GM23338 (cell line): ENCODE results near the gene C1QTNF8. TPM values are rescaled to one million over a fixed set of nuclear protein-coding genes. Genes with fewer than 3 reads are reported as not detected.

ENCODE experiments used
- ATAC-seq: fragments of 200-7000 bp; cut with Tn5 transposase; 3 replicates; pipeline ENCODE4 v1.9.1; 2020
- DNase-seq: peaks from one replicate; pipeline ENCODE4 v3.0.0-alpha.2; 2015; ENCODE audit warnings: low spot score
- H2AFZ ChIP-seq: fragments of 200-600 bp; sonication (generic); 2 replicates; pipeline ENCODE4 v1.8.0; 2016; ENCODE audit warnings: antibody characterized with exemption, mild to moderate bottlenecking, moderate library complexity
- H3F3A ChIP-seq: fragments of 200-600 bp; sonication (generic); replicated peaks from 2 replicates; pipeline ENCODE4 v1.8.0; 2017; ENCODE audit warnings: antibody characterized with exemption, mixed run types, low read depth
- H3K27ac ChIP-seq: fragments of 200-600 bp; sonication (generic); 2 replicates; pipeline ENCODE4 v1.6.1; 2016; ENCODE audit warnings: low read depth
- H3K27me3 ChIP-seq: fragments of 200-600 bp; sonication (generic); 2 replicates; pipeline ENCODE4 v1.8.0; 2016; ENCODE audit warnings: mild to moderate bottlenecking, mixed run types, moderate library complexity; ENCODE audit not compliant: insufficient read depth
- H3K36me3 ChIP-seq: fragments of 200-600 bp; sonication (generic); 2 replicates; pipeline ENCODE4 v1.8.0; 2016; ENCODE audit warnings: mild to moderate bottlenecking; ENCODE audit not compliant: insufficient read depth
- H3K4me1 ChIP-seq: fragments of 200-600 bp; sonication (generic); 2 replicates; pipeline ENCODE4 v1.8.0; 2016; ENCODE audit warnings: mild to moderate bottlenecking, moderate library complexity; ENCODE audit not compliant: insufficient read depth
- H3K4me2 ChIP-seq: fragments of 200-600 bp; sonication (generic); 2 replicates; pipeline ENCODE4 v1.7.1; 2017; ENCODE audit warnings: mixed run types
- H3K4me3 ChIP-seq: fragments of 200-600 bp; sonication (generic); 2 replicates; pipeline ENCODE4 v1.6.1; 2016; ENCODE audit warnings: mixed run types
- H3K79me2 ChIP-seq: fragments of 200-600 bp; sonication (generic); replicated peaks from 2 replicates; pipeline ENCODE4 v1.8.0; 2017; ENCODE audit warnings: mild to moderate bottlenecking; ENCODE audit not compliant: insufficient read depth
- H3K9me2 ChIP-seq: fragments of 200-600 bp; sonication (generic); 2 replicates; pipeline ENCODE4 v1.8.0; 2017; ENCODE audit not compliant: insufficient read depth
- H4K20me1 ChIP-seq: fragments of 200-600 bp; sonication (generic); replicated peaks from 2 replicates; pipeline ENCODE4 v1.8.0; 2017; ENCODE audit warnings: mild to moderate bottlenecking; ENCODE audit not compliant: insufficient read depth
- H3K27ac Mint-ChIP-seq: 2 replicates; pipeline ENCODE4 v1.8.0; 2020; ENCODE audit warnings: inconsistent platforms, mild to moderate bottlenecking, moderate library complexity, mixed read lengths
- H3K27me3 Mint-ChIP-seq: 3 replicates; pipeline ENCODE4 v1.8.0; 2022; ENCODE audit warnings: low read depth, mild to moderate bottlenecking, moderate library complexity, mixed read lengths, inconsistent platforms; ENCODE audit not compliant: insufficient read depth, poor library complexity
- H3K36me3 Mint-ChIP-seq: 3 replicates; pipeline ENCODE4 v1.8.0; 2021; ENCODE audit warnings: low read depth, mild to moderate bottlenecking, inconsistent platforms, moderate library complexity, mixed read lengths
- H3K4me1 Mint-ChIP-seq: 3 replicates; pipeline ENCODE4 v1.8.0; 2020; ENCODE audit warnings: mild to moderate bottlenecking, inconsistent platforms, mixed read lengths
- H3K4me3 Mint-ChIP-seq: 3 replicates; pipeline ENCODE4 v1.8.0; 2021; ENCODE audit warnings: moderate library complexity, mild to moderate bottlenecking, inconsistent platforms, mixed read lengths
- H3K9me3 Mint-ChIP-seq: 3 replicates; pipeline ENCODE4 v1.8.0; 2020; ENCODE audit warnings: moderate library complexity, mild to moderate bottlenecking, inconsistent platforms, mixed read lengths
- CREB1 ChIP-seq: fragments of 250-450 bp; sonication (Bioruptor Pico); IDR thresholded peaks from 2 replicates; pipeline ENCODE4 v1.5.0; 2020; ENCODE audit warnings: low read depth, mild to moderate bottlenecking, moderate library complexity
- EZH2 ChIP-seq: fragments of 200-600 bp; sonication (generic); IDR thresholded peaks from one replicate; pipeline ENCODE4 v1.8.0; 2017; ENCODE audit warnings: antibody characterized with exemption, mild to moderate bottlenecking, low read depth; ENCODE audit not compliant: unreplicated experiment
- NANOG ChIP-seq: IDR thresholded peaks from 2 replicates; pipeline ENCODE4 v1.6.1; 2016; ENCODE audit warnings: antibody characterized with exemption, borderline replicate concordance
- POLR2AphosphoS5 ChIP-seq: IDR thresholded peaks from 2 replicates; pipeline ENCODE4 v1.6.1; 2016; ENCODE audit warnings: antibody characterized with exemption, low read depth
- STAT1 ChIP-seq: IDR thresholded peaks from one replicate; pipeline ENCODE4 v1.6.1; 2016; ENCODE audit warnings: antibody characterized with exemption; ENCODE audit not compliant: unreplicated experiment
- ZNF114 ChIP-seq: fragments of 250-450 bp; sonication (Bioruptor Pico); IDR thresholded peaks from 2 replicates; pipeline ENCODE4 v1.5.0; 2020; ENCODE audit warnings: mild to moderate bottlenecking, moderate library complexity
- ZNF331 ChIP-seq: fragments of 250-450 bp; sonication (Bioruptor Pico); IDR thresholded peaks from 2 replicates; pipeline ENCODE4 v1.5.0; 2020; ENCODE audit warnings: low read depth, mild to moderate bottlenecking, moderate library complexity
- polyA plus RNA-seq: library from polyadenylated mRNA; unstranded; fragments of >200 nt; fragmentation: Nextera tagmentation; extraction: Ambion mirVana; gene quantifications from 2 replicates; pipeline ENCODE4 v1.2.1, GENCODE V29; 2016
- total RNA-seq: library from RNA; depleted of rRNA; stranded (reverse); fragments of >200 nt; shearing (Covaris generic); gene quantifications from 2 replicates; pipeline ENCODE4 v1.2.3, GENCODE V29; 2014
- TF ChIP-seq, protein P1 (sequence below): IDR thresholded peaks from 2 replicates; pipeline ENCODE4 v1.6.1; 2016; ENCODE audit warnings: antibody characterized with exemption
- TF ChIP-seq, protein P2 (sequence below): fragments of 250-450 bp; sonication (Bioruptor Pico); IDR thresholded peaks from 2 replicates; pipeline ENCODE4 v1.5.0; 2020; ENCODE audit warnings: mild to moderate bottlenecking, moderate library complexity

Gene C1QTNF8
- total and polyA plus RNA-seq, 2 experiments from 2014 or later, result not detected

DNA sequence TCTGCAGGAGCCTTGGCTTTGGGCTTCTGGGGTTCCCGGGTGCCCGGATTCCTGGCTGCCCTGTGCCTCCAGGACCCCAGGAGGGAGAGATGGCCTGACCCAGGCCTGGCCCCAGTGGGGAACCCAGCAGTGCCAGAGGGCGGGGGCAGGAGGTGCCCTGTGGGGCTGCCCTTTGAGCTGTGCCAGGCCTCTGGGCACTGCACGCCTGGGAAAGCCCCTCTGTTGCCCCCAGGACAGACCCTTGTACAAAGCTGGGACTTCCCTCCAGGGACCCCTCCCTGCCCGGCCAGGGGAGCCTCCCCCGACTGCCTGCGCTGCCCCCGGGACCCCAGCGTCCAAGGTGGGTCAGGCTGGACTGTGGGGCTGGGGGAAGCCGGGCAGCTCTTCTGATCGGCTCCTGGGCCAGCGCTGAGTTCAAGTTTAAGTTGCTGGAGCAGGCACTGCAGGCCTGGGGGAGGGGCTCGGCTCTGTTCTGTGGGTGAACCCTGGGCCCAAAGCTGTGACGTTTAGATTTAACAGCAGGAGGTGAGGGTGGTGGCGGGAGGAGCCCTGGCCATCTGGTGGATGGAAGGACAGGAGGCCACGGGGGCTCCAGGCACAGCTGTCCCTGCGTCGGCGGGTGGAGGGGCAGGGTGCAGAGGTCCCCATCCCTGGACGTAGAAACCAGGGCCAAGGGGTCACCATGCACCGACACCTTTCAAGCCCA lies 27.6 kb upstream of the C1QTNF8 start:
- no peaks in the 10 kb centered on the region for H3K4me1 ChIP-seq
- H3K4me3 Mint-ChIP-seq, result no peak overlapping the region
- H3K9me2 ChIP-seq, result no peaks in the 10 kb centered on the region
- H3F3A ChIP-seq, result no peaks in the 10 kb centered on the region
- DNase-seq (no peak), ATAC-seq (no peak)
- no peaks in the 10 kb centered on the region for H3K4me1 Mint-ChIP-seq
- no peak overlapping the region for H3K4me3 ChIP-seq
- TF ChIP-seq, protein P1, sequence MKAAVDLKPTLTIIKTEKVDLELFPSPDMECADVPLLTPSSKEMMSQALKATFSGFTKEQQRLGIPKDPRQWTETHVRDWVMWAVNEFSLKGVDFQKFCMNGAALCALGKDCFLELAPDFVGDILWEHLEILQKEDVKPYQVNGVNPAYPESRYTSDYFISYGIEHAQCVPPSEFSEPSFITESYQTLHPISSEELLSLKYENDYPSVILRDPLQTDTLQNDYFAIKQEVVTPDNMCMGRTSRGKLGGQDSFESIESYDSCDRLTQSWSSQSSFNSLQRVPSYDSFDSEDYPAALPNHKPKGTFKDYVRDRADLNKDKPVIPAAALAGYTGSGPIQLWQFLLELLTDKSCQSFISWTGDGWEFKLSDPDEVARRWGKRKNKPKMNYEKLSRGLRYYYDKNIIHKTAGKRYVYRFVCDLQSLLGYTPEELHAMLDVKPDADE, result no peak
- no peak for TF ChIP-seq STAT1
- no peak for TF ChIP-seq CREB1 (CRISPR knock-in tag)
- no peak for TF ChIP-seq EZH2
- no peak for TF ChIP-seq POLR2AphosphoS5
- TF ChIP-seq, protein P2, sequence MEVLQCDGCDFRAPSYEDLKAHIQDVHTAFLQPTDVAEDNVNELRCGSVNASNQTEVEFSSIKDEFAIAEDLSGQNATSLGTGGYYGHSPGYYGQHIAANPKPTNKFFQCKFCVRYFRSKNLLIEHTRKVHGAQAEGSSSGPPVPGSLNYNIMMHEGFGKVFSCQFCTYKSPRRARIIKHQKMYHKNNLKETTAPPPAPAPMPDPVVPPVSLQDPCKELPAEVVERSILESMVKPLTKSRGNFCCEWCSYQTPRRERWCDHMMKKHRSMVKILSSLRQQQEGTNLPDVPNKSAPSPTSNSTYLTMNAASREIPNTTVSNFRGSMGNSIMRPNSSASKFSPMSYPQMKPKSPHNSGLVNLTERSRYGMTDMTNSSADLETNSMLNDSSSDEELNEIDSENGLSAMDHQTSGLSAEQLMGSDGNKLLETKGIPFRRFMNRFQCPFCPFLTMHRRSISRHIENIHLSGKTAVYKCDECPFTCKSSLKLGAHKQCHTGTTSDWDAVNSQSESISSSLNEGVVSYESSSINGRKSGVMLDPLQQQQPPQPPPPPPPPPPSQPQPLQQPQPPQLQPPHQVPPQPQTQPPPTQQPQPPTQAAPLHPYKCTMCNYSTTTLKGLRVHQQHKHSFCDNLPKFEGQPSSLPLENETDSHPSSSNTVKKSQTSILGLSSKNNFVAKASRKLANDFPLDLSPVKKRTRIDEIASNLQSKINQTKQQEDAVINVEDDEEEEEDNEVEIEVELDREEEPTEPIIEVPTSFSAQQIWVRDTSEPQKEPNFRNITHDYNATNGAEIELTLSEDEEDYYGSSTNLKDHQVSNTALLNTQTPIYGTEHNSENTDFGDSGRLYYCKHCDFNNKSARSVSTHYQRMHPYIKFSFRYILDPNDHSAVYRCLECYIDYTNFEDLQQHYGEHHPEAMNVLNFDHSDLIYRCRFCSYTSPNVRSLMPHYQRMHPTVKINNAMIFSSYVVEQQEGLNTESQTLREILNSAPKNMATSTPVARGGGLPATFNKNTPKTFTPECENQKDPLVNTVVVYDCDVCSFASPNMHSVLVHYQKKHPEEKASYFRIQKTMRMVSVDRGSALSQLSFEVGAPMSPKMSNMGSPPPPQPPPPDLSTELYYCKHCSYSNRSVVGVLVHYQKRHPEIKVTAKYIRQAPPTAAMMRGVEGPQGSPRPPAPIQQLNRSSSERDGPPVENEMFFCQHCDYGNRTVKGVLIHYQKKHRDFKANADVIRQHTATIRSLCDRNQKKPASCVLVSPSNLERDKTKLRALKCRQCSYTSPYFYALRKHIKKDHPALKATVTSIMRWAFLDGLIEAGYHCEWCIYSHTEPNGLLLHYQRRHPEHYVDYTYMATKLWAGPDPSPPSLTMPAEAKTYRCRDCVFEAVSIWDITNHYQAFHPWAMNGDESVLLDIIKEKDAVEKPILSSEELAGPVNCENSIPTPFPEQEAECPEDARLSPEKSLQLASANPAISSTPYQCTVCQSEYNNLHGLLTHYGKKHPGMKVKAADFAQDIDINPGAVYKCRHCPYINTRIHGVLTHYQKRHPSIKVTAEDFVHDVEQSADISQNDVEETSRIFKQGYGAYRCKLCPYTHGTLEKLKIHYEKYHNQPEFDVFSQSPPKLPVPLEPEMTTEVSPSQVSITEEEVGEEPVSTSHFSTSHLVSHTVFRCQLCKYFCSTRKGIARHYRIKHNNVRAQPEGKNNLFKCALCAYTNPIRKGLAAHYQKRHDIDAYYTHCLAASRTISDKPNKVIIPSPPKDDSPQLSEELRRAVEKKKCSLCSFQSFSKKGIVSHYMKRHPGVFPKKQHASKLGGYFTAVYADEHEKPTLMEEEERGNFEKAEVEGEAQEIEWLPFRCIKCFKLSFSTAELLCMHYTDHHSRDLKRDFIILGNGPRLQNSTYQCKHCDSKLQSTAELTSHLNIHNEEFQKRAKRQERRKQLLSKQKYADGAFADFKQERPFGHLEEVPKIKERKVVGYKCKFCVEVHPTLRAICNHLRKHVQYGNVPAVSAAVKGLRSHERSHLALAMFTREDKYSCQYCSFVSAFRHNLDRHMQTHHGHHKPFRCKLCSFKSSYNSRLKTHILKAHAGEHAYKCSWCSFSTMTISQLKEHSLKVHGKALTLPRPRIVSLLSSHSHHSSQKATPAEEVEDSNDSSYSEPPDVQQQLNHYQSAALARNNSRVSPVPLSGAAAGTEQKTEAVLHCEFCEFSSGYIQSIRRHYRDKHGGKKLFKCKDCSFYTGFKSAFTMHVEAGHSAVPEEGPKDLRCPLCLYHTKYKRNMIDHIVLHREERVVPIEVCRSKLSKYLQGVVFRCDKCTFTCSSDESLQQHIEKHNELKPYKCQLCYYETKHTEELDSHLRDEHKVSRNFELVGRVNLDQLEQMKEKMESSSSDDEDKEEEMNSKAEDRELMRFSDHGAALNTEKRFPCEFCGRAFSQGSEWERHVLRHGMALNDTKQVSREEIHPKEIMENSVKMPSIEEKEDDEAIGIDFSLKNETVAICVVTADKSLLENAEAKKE, result no peak
- TF ChIP-seq NANOG, result no peak
- TF ChIP-seq ZNF114 (CRISPR knock-in tag), result no peak
- TF ChIP-seq ZNF331, result no peak
- no peaks in the 10 kb centered on the region for H3K27me3 ChIP-seq
- no peaks in the 10 kb centered on the region for H3K36me3 Mint-ChIP-seq
- H3K4me2 ChIP-seq, result no peak overlapping the region
- no peaks in the 10 kb centered on the region for H4K20me1 ChIP-seq
- H3K27ac ChIP-seq, result no peak overlapping the region
- peaks cover 1% of the 10 kb centered on the region for H3K27me3 Mint-ChIP-seq
- H3K79me2 ChIP-seq, result no peaks in the 10 kb centered on the region
- H2AFZ ChIP-seq, result no peak overlapping the region
- no peaks in the 10 kb centered on the region for H3K36me3 ChIP-seq
- no peak overlapping the region for H3K27ac Mint-ChIP-seq
- no peaks in the 10 kb centered on the region for H3K9me3 Mint-ChIP-seq
